ENCODE data around the gene B3GNT3.

- TF ChIP-seq CTCF (IDR thresholded peaks at IDR 0.05) (no peak), ZFX (IDR thresholded peaks at IDR 0.05; ENCODE audit: borderline replicate concordance) (no peak)
Measured at GRCh38 chr19:17761148-17761547, 33.8 kb upstream of the B3GNT3 start.
